Measurements from ENCODE around the gene MSL1.

The MSL1 gene, protein sequence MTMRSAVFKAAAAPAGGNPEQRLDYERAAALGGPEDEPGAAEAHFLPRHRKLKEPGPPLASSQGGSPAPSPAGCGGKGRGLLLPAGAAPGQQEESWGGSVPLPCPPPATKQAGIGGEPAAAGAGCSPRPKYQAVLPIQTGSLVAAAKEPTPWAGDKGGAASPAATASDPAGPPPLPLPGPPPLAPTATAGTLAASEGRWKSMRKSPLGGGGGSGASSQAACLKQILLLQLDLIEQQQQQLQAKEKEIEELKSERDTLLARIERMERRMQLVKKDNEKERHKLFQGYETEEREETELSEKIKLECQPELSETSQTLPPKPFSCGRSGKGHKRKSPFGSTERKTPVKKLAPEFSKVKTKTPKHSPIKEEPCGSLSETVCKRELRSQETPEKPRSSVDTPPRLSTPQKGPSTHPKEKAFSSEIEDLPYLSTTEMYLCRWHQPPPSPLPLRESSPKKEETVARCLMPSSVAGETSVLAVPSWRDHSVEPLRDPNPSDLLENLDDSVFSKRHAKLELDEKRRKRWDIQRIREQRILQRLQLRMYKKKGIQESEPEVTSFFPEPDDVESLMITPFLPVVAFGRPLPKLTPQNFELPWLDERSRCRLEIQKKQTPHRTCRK

DNA sequence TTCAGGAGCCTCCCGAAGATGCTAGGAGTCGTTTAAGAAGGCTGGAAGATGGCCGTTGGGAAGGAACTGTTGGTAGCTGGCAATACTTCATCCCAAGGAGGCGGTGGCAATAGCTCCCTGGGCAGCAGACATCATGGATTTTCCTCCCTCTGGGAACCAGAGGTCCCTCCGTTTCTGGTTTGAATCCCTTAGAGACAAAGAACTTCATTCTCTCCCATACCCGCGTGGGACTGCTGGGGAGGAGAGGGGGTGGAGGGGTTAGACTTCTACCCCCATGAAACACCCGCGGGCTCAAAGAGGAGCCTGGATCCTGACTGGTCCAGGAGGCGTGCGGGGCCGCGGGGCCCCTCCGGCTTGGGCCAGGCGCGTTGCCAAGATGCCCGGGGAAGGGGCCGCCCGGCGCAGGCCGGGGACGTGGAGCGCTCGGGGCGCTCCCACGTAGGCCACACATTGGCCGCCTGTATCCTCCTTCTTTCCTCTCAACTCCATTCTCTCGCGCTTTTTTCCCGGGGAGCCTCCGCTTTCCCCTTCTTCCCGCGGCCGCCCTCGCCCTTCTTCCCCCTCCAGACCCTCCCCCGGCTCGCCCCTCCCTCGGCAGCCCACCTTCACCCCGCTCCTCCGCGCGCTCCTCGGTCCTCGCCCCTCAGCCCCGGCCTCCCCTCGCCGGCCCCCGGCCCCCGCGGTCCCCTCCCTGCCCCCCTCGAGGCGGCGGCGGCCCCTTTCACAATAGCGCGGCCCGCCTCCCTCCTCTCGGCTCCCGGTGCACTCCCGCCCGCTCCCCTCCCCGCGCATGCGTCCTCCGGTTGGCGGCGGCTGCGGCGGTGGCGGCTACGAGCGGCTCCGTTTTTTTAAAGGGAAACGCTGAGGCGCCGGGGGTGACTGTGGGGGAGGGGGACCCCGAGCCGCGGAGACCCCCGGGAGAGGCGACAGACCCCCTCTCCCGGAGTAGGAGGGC, at the start of gene MSL1:
Gene MSL1 (plus strand): TSS at position 791 of the 955 bp plus-strand sequence. CDS start 642 bp downstream, outside the sequence.
- DNase-seq (ENCODE audit: low read depth): no peak

DNA sequence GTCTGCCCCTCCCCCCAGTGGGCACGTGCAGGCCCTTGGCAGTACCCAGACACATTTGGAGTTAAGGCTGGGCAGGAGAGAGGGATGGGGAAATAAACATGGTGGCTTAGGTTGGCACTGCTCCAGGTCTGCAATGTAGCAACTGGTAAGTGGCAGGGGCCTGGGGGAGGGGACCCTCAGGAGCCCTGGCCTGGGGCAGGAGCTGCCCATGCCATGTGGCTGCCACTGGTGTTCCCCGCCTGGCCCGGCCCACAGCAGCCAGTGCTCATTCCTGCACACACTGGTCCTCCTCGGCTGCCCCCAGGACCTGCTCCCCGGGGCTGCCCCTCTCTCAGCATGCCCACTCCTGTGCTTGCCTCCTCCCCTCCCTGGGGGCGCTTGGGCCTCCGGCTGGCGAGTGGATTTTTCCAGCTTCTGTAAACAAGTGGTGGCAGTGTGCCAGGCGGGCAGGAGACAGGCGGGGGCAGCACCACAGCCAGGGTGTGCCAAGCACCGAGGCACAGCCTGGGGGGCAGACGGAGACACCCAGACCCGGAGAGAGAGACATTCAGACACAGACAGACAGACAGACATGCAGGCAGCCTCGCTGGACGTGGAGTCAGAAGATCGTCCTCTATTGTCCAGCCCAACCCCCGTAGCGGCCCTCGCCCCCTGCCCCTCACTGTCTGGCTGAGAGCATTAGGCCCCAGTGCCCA, 49.6 kb upstream of the MSL1 start:
- DNase-seq (ENCODE audit: low read depth): no peak

DNA sequence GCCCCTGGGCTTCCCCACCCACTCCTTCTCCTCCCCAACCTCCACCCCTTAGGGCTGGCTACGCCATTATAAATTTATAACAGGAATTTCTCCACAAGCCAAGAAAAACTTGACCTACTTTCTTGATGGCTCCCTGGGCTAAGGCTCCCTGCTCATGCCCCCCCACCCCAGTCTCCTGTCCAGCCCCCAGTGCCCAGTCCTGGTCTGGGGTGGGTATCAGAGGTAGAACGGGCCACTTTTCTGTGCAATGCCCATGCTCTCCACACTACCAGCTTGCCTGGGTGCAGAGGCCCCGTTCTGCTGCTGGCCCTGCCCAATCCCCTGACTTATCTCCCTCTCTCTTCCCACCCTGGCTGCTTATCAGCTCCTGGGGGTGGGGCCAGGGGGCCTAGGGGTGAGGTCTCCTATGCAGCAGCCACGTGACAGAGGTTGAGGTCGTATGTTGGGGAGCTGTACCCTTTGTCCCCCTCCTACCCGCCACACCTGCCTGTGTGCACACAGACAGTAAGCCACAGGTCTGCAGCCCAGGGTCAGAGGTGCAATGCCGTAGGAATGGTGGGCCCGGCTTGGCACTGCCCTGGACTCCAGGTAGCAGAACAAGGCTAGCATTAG, 48.9 kb upstream of the MSL1 start:
- no peak for DNase-seq (ENCODE audit: low read depth)

DNA sequence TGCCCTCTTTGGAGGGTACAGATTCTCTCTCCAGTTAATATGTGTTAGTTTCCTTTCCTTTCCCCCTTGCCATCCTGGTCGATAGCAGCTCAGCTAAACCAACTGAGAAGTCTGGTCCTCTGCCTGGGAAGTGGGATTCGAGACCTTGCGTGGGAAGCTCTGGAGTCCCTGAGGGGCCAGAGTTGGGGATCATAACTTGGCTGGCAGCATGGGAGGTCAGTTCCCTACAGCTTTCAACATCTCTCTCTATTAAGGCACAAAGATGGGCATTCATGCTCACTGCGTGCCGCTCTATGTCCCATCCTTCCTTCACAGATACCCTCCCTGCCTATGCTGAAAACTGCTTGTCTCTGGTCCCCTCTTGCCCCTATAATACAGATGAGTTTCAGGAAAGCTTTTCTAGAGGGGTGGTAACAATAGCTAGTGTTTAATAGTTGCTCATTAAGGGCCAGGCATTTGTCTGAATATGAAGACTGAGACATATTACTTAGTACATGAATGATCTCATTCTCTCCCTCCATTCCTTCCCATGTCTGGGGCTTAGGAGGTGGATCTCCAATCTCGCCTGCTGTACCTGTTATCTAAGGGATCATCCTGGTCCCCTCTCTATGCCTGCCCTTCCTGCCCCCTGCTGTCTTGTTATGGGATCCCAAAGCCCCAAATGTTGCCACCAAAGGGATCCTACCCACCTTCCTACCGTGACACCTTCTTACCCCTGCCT, 48.2 kb upstream of the MSL1 start:
- no peak for DNase-seq (ENCODE audit: low read depth)

DNA sequence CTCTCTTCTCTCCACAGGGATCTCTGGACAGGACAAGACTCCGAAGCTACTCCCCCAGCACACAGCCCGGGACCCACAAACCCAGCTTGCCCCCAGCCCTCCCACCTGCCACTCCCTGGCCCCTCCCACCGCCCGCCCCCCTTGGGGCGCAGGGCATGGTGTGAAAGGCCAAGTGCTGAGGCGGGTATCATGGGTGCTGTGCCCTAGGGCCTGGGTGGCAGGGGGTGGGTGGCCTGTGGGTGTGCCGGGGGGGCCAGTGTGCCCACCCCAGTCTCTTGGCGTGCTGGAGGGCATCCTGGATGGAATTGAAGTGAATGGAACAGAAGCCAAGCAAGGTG, 47.6 kb upstream of the MSL1 start:
- DNase-seq (ENCODE audit: low read depth): no peak

DNA sequence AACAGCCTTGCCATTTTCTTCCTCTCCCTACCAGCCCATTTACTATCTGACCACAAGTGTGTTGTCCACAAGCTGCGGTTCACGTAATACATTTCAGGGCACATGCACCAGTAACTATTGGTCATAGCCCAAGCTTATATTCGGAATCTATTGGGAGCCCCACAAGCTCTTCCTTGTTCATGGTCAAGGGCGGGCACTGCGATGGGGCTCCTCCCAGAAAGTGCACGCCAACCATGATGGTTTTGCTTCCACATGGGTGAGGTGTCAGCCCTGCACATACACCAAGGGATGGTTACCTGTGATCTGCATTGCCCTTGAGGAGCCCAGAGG, 46.9 kb upstream of the MSL1 start:
- DNase-seq (ENCODE audit: low read depth): no peak

DNA sequence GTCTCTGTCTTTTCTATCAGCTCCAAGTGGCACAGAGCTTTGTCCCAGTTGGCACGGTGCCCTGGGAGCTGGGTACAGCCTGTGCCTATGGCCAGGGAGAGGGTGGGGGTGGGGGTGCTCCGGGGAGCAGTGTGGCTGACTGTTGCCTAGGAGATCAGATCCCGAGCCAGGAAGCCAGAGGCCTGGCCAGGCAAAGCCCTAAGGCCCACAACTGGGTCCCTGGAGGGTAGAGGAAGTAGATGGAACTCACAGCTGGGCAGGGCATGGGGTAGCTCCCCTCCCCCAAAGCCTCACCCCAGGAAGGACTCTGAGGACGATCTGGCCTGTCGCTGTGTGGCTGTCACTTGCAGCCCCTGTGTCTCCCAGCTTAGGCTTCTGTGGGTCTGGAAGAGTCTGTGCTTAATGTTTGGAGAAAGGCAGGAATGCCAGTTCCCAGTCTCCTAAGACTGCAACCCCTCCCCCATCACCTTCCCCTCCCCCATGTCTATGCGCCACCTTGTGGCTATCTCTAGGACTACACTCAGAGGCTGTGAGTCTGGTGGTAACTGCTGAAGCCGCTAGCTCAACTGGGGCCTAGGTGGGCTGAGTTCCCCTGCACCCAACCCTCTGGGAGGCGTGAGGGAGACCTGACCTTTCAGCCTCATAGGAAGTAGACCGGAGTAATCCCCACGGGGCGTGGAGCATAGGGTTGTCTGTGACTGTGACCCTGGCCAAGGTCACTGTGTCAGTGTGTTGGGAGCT, 46.4 kb upstream of the MSL1 start:
- no peak for DNase-seq (ENCODE audit: low read depth)

DNA sequence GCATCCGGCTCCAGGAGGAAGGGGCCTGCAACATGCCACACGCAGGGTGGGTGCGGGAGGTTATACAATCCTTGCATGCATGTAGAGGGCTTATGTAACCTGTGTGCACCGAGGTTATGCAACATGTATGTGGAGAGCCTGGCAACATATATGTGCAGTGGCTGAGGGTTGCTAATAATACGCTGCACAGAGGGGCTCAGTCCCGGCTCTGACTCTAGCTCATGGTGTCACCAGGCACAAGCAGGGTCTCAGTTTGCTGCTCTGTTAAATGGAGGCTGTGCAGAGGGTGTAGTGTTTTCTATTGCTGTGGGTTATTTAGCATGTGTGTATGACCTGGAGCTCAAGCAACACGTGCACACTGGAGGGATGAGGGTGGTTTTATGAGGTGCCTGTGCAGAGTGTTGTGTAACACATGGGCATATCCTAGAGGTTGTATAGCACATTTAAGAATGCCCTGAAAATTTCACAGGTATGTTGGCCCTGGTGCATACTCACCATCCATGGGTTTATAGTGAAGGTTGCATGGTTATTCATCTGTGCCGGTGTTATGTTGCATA, 45.8 kb upstream of the MSL1 start:
- DNase-seq (ENCODE audit: low read depth): no peak

DNA sequence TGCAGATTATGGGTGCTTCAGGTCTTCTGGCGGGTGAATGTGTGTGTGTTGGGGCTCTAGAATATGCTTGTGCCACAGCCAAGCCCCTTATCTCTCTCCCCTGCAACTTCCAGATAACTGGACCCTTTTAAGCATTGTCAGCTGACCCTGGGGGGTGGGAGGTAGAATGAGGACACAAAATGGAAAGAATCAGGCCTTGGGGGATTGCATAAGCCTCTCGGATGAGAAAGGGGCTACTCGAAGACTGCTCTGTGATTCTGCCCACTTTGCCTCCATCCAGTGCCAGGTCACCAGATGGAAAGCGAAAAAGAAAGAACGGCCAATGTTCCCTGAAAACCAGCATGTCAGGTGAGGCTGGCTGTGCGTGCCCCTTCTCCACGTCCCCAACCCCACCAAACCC, 45.2 kb upstream of the MSL1 start:
- DNase-seq (ENCODE audit: low read depth): no peak

DNA sequence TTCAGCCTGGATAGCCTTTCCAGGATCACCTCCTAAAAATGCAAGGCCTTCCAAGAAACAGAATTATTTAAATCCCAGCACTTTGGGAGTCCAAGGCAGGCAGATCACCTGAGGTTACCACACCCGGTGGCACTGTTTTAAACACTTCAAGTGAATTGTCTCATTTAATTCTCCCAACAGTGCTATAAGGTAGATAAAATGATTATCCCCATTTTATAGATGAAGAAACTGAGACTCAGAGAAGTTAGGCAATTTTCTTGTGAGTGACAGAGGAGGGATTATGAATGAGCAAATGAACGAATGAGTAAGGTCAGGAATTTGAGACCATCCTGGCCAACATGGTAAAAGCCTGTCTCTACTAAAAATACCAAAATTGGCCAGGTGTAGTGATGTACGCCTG, 42.2 kb upstream of the MSL1 start:
- DNase-seq (ENCODE audit: low read depth): no peak

DNA sequence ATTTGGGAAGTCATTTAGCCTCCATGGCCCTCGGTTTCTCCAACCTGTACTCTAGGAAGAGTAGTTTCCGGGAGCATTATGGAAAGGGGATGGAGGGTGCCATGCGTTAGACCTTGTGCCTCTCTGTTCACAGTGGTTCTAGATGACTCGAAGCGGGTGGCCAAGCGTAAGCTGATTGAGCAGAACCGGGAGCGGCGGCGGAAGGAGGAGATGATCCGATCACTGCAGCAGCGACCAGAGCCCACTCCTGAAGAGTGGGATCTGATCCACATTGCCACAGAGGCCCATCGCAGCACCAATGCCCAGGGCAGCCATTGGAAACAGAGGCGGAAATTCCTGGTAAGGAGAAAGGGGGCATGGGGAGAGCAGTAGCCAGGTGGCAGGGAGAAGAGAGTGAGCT, 37.3 kb upstream of the MSL1 start:
- no peak for DNase-seq (ENCODE audit: low read depth)

DNA sequence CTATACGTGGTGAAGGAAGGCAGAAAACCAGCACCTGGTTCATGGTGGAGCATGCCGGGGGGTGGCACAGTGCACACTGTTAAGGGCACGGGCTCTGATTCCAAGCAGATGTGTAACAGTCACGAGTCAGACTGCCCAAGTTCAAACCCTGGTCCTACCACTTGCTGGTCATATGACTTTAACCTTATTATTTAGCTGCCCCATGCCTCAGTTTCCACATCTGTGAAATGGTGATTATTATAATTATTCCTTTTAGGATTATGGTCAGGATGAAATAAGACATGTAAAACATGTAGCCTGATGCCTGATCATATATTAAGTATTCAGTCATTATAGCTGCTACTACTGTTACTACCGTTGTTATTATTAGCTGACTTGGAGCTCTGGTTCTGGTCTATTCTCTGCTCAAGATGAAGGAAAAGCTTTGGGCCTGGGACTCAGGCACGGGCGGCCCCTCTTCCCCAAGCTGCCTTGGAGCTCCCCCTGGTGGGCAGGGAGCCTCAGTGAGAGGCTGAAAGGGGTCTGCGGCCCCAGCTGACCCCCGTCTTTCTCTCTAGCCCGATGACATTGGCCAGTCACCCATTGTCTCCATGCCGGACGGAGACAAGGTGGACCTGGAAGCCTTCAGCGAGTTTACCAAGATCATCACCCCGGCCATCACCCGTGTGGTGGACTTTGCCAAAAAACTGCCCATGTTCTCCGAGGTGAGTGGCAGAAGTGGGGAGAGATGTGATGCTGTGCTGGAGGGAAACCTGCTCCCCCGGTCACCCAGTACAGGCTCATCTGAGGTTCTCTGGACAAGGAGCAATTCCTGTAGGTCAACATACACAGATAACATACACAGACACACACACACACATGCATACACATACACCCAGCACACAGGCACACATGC, 35.4 kb upstream of the MSL1 start:
- DNase-seq (ENCODE audit: low read depth): no peak

DNA sequence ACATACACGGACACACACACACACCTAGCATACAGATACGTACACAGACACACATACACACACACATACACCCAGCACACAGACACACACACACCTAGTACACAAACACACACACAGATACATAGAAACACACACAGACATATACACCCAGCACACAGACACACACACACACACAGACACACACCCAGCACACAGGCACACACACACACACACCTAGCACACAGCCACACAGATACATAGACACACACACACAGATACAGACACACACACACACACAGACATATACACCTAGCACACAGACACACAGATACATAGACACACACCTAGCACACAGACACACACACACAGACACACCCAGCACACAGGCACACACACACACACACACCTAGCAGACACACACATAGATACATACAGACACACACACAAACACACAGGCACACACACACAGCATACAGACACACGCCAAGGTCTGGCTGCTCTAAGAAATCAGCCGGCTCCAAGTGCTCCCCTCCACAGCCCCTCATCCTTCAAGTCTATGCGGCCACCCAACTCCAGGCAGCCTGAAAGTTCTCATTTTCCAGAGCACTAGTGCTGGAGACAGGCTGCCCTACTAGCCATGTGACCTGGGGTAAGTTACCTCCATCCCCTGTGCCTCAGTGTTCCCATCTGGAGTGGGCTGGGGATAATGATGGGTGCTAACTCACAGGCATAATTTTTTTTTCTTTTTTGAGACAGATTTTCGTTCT, 34.5 kb upstream of the MSL1 start:
- DNase-seq (ENCODE audit: low read depth): no peak

DNA sequence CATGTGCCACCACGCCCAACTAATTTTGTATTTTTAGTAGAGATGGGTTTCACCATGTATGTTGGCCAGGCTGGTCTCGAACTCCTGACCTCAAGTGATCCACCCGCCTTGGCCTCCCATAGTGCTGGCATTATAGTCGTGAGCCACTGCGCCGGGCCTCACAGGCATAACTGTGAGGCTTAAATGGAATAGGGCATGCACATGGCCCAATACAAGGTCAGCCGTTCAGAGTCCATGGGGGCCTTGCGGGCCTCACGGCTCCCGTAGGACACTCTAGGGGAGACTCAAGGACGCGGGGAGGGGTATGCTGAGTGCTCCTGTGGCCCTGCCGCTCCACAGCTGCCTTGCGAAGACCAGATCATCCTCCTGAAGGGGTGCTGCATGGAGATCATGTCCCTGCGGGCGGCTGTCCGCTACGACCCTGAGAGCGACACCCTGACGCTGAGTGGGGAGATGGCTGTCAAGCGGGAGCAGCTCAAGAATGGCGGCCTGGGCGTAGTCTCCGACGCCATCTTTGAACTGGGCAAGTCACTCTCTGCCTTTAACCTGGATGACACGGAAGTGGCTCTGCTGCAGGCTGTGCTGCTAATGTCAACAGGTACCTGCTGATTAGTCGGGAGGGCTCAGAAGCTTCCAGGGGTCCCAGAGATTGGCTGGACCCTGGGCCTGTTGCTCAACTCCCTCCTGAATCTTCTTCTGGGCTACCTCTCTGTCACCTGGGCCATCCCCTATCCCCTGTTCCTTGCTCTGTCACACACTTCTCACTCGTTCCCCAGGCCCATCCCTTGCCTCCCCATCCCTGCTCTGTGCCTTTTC, 33.7 kb upstream of the MSL1 start:
- no peak for DNase-seq (ENCODE audit: low read depth)

DNA sequence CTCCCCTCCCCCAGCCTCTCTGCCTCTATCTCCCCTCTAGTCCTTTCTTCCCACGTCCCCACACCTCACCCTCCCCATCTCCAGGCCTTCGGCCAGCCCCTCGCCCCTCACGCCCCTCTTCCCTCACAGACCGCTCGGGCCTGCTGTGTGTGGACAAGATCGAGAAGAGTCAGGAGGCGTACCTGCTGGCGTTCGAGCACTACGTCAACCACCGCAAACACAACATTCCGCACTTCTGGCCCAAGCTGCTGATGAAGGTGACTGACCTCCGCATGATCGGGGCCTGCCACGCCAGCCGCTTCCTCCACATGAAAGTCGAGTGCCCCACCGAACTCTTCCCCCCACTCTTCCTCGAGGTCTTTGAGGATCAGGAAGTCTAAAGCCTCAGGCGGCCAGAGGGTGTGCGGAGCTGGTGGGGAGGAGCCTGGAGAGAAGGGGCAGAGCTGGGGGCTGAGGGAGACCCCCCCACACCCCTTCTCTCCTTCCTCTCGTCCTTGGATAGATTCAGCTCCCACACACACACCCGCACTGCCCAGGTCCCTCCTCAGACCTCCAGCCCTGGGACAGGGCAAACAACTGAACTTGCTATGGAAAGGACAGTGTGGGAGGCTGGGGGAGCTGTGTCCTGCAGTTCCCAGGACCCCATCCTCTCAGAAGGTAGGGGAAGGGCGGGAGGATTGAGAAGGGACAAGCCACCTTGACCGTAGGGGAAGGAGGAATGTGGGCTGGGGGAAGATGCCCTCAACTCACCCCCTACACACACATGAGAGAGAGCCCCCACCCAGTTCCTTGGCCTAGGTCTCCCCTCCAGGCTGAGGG, 32.5 kb upstream of the MSL1 start:
- no peak for DNase-seq (ENCODE audit: low read depth)

DNA sequence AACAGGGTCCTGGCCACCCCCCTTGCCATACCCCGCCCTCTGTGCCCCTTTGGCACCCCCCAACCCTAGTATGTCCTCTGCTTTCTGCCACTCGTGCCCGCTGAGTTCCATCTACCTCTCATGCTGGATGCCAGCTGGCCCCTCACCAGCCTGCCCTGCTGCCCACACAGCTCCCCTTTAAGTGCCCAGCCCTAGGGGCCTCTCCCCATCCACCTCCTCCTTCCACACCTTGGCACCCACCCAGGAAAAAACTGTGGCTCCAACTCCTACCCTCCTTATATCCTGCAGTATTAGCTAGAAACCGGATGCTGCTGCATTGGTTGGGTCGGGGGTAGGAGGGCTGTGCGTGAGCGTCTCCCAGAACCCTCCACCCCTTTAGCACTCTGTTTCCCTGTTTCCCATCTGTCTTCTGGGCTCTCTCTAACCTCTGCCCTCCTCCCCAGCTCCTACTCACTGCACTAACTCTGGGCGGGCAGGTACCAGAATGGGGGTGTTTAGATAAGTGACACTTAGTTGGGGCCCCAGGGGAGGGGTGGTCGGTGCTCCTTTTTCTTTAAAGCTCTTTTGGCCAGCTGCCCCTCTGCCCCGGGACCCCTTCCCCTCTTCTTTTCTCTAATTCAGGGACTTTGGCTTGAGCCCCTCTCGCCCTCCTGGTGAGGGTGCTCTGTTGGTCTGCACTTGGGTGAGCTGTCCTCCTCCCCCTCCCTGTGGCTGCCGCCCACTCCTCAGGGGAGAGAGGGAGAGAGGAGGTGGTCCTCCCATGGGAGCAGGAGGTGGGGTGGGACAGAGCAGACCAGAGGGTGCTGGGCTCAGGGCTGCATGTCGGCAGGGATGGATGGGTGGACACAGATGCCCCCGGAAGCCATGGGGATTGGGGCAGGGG, 31.3 kb upstream of the MSL1 start:
- DNase-seq (ENCODE audit: low read depth): no peak
